Limb (tissue), 2 donors: Measurements from ENCODE around the gene DYNLT2B.
"Not testable (repeated sequence)": the region's sequence is repeated elsewhere in the genome, so short reads cannot be mapped to it uniquely, and the experiment has no call there.

Experiments used
- DNase-seq, 2 donors: peaks; one replicate each; pipeline ENCODE4 v3.0.0-alpha.2; 2016; ENCODE audit errors: extremely low spot score in 2 of 2

DYNLT2B gene

GRCh38 chr3:196326936-196327335 is 8.9 kb upstream of the DYNLT2B start:
- DNase-seq: no peak

GRCh38 chr3:196323691-196324090 is 5.7 kb upstream of the DYNLT2B start:
- peak; percentile 43 to 55 for DNase-seq

- DNase-seq: no peak
These were observed 5.0 kb upstream of the DYNLT2B start for GRCh38 chr3:196323016-196323415.

- no peak for DNase-seq
These were observed 3.1 kb upstream of the DYNLT2B start for GRCh38 chr3:196321162-196321561.

- no peak for DNase-seq
These were observed 2.1 kb upstream of the DYNLT2B start for GRCh38 chr3:196320137-196320536.

- not testable (repeated sequence) for DNase-seq
These were observed 997 bp downstream of the DYNLT2B start for GRCh38 chr3:196316799-196317686.

GRCh38 chr3:196315821-196316220 is 2.2 kb downstream of the DYNLT2B start:
- no peak for DNase-seq

GRCh38 chr3:196314597-196314996 is 3.4 kb downstream of the DYNLT2B start:
- DNase-seq: no peak

GRCh38 chr3:196314086-196314485 is 4.0 kb downstream of the DYNLT2B start:
- not testable (repeated sequence) for DNase-seq

GRCh38 chr3:196302960-196303359 is 15.1 kb downstream of the DYNLT2B start:
- not testable (repeated sequence) for DNase-seq

GRCh38 chr3:196302551-196302950 is 15.5 kb downstream of the DYNLT2B start:
- not testable (repeated sequence) for DNase-seq

- no peak for DNase-seq
These were observed 19.5 kb downstream of the DYNLT2B start for GRCh38 chr3:196298521-196298920.

- DNase-seq: no peak
These were observed 25.6 kb downstream of the DYNLT2B start for GRCh38 chr3:196292286-196292923.

GRCh38 chr3:196288141-196288460 is 29.9 kb downstream of the DYNLT2B start:
- no peak for DNase-seq

GRCh38 chr3:196287440-196288140 is 30.4 kb downstream of the DYNLT2B start, which contains the start of gene PCYT1A:
Gene PCYT1A, minus strand, starts transcription at chr3:196287726. Its CDS starts 17,195 bp downstream, at chr3:196270531.
- DNase-seq: peak; percentile 92 to 94

- DNase-seq: no peak
These were observed 31.0 kb downstream of the DYNLT2B start for GRCh38 chr3:196287090-196287439.

GRCh38 chr3:196284396-196284795 is 33.6 kb downstream of the DYNLT2B start:
- no peak for DNase-seq

GRCh38 chr3:196281962-196282361 is 36.1 kb downstream of the DYNLT2B start:
- no peak for DNase-seq

- no peak for DNase-seq
These were observed 37.2 kb downstream of the DYNLT2B start for GRCh38 chr3:196280689-196281440.

- no peak for DNase-seq
These were observed 42.9 kb downstream of the DYNLT2B start for GRCh38 chr3:196275126-196275525.

- no peak for DNase-seq
These were observed 43.5 kb downstream of the DYNLT2B start for GRCh38 chr3:196274585-196274984.
